H54 (cell line): ENCODE measurements around the gene FCN3.

Experiments
- DNase-seq: peaks from one replicate; pipeline ENCODE4 v3.0.0; 2011; ENCODE audit warnings: low spot score, mixed read lengths; ENCODE audit not compliant: insufficient read length
- FAIRE-seq: peaks from 3 replicates; lab custom pipeline; 2011; peaks lifted over from hg19 to GRCh38; lab: Jason Lieb, UNC
- POLR2A ChIP-seq: IDR thresholded peaks from 2 replicates; pipeline ENCODE4 v1.6.1; 2011; ENCODE audit warnings: low read depth, mild to moderate bottlenecking, low read length

Gene FCN3

DNA sequence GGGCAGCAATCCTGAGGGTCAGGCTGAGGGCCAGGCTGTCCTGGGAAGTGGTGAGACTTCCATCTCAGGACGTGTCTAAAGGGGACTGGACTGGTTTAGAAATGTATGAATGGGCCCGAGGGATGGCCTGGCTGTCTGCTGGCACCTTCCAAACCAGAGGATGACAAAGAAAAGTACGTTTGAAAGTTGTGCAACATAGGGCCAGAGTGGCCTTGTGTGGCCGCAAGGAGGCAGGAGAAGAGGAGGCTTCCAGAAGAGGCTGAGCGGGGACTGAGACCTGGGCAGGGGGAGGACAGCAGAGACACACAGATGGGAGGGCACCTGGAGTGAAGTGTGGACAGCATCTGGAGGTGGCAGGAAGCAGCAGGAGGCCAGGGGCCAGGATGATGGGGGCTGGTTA lies 35.4 kb downstream of the FCN3 start:
- TF ChIP-seq POLR2A: no peak
- no peak for FAIRE-seq
- no peak for DNase-seq

DNA sequence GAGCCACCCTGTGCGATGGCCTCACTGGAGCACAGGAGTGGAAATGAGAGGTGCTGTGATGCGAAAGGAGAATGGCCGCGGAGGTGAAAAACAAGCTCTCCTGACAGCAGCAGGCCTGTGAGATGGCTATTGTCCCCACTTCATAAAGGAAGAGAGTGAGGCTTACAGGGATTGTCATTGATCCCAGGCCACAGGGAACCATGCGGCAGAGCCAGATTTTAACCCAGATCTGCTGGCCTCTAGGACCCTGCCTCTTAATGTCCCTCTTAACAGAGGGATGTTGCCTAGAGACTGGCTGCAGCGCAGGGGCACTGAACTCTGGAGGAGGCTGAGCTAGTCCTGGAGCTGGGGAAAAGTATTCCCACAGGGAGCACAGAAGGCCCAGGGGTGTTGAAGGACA lies 35.9 kb downstream of the FCN3 start:
- FAIRE-seq (no peak), DNase-seq (no peak)
- no peak for TF ChIP-seq POLR2A

DNA sequence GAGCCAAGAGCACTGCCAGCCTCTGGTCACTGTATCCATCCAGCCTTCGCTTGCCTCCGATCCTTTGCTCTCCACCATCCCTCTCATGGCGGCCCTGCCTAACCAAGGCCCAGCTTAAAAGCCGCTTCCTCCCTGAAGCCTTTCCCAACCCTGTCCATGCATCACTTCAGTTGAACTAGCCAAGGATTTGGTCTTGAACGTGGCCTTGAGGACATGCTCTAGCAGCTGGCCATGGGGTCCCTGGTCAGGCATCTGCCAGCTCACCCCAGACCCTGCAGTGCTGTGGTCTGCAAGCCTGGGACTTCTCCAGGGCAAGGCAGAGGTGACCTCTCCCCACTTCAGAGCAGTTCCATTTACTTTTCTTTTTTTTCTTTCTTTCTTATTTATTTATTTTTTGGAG lies 37.9 kb downstream of the FCN3 start:
- FAIRE-seq (no peak), DNase-seq (no peak)
- no peak for TF ChIP-seq POLR2A

DNA sequence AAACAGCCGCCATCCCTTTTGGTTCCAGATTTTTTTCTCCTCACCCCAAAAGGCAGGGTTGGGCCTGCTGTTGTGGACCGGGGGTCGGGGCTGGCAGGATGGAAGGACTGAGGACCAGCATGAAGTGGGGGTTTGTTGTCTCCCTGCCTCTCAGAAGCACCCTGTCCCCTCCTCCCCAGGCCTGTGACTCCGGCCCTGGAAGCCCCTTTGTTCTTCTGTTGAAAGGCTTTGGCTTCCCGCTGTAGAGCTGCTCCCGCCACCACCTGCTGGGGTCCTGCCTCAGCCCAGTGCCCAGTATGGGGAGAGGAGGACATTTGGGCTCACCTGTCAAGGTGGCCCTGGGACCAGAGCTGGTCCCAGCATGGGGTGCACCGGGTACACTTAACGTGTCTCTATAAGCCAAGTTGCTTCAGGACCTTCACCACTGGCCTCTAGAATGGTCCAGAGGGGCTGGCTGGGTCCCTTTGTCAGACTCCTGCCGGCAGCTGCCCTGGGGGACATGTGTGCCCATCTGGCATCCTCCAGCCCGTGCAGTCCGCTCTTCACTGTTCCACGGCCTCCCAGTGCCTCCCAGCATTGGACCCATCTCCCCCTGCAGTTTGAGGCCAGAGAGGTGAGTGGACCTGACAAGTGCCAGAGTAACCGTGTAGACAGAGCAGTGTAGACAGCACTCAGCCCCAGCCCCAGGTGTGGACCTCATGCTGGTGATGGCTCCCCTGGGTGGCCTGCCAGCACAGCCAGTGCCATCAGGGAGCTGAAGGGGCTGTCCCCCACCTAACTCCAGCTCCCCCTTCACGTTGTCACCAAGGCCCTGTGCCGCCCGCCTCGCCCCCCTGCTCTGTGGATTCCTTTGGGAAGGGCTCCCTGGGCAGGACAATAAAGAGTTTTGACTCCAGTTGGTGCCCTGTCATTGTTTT lies 38.9 kb downstream of the FCN3 start:
- FAIRE-seq (no peak), DNase-seq (no peak)
- TF ChIP-seq POLR2A: no peak

DNA sequence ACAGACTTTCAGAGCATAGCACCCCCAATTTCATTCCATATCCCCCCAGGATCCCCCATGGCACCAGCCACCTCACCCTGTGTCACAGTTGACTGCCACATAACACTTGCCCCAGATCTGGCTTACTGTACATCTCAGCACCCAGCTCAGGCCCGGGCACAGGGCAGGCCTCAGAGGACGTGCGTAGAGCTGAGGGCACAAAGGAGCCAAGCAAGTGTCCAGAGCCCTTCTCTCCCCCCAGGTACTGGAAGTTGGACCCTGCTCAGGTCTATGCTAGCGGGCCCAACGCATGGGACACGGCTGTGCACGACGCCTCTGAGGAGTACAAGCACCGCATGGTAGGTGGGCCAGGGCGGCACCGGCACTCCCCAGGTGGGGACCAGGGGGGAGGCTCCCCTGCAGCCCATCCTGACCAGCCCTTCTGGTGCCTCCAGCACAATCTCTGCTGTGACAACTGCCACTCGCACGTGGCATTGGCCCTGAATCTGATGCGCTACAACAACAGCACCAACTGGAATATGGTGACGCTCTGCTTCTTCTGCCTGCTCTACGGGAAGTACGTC lies 40.8 kb downstream of the FCN3 start:
- FAIRE-seq (no peak), DNase-seq (no peak)
- TF ChIP-seq POLR2A: no peak

DNA sequence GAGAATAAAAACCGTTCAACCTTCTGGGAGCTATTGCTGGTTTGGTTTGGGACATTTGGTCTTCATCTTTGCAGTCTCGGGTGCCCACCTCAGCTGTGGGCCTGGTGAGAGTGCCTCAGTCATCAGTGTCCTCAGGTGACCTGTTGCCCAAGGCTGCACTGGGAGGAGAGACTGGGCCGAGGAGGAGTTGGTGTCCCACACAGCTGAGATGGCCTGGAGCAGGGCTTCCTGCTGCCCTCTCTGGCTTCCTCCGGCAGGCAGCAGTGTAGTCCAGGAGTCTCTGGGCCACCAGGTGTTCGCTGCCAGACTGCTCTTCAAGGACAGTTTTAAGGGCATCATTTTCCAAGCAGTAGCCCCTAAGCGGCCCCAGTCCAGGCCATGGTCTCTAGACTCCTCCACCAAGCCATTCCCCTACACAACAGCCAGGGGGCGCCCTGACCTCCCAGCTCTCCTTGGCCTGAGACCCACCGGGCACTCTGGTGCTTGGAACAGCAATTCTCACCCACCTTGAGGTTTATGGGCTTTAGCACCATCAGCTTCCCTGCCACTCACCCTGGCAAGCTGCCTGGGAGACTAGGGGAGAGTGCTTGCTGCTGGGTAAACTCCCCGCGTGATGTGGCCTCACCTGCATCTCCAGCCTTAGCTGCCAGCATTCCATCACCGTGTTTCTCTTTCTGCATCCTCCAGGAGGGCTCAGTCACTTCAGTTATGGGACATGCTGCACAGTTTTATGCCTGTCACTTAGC lies 41.9 kb downstream of the FCN3 start:
- no peak for TF ChIP-seq POLR2A
- DNase-seq (no peak), FAIRE-seq (no peak)

DNA sequence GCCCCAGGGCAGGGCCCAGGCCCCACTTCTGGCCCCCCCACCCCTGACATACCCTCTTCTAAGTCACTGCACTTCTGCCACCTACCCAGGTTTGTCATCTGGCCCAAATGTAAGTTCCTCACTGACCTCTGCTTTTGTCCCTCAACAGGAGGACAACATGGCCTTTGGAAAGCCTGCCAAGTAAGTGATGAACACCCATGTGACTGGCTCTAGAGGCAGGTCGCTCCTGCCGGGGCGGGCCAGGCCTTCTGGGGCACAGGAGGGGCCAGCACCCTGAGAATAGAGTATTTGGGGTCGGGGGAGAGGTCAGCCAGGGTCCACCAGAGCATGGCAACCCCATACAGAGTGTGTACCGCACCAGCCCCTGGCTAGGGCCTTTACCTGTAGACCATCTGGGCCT lies 42.7 kb downstream of the FCN3 start:
- DNase-seq: no peak
- FAIRE-seq: no peak
- TF ChIP-seq POLR2A: no peak

DNA sequence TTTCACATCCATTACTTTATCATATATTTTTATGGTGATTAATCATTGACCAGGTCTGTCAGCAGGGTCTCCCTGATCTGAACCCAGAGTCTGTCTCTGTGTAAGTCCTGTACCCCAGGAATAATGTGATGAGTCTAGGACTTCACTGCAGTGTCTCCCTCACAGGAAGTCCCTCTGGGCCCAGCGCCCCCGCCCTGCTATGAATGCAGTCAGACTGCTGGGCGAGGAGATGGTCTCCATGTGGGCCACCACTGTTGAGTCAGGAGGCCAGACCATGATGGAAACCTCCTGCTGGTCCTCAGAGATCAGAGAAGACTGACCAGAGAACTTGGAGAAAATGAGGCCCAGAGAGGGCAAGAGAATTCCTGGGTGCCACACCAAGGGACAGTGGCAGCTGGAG lies 43.2 kb downstream of the FCN3 start:
- FAIRE-seq (no peak), DNase-seq (no peak)
- TF ChIP-seq POLR2A: no peak

DNA sequence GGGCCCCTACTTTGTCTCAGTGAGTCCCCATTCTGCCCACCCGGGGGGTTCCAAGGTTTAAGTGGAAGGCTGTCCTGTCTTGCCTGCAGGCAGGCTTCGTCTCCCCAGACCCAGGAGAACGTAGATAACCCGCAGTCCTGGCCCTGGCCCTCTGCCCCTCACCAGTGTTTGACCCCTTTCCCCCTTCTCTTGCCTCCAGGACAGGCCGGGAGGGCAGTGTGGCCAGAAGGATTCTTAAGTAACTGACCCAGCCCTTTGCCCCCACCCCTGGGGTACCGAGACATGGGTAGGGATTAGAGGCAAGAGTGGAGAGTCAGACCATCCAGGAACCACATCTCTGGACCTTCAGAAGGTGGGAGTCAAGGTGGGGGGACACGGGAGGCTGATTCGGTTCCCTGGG lies 43.8 kb downstream of the FCN3 start:
- no peak for TF ChIP-seq POLR2A
- DNase-seq (no peak), FAIRE-seq (no peak)

DNA sequence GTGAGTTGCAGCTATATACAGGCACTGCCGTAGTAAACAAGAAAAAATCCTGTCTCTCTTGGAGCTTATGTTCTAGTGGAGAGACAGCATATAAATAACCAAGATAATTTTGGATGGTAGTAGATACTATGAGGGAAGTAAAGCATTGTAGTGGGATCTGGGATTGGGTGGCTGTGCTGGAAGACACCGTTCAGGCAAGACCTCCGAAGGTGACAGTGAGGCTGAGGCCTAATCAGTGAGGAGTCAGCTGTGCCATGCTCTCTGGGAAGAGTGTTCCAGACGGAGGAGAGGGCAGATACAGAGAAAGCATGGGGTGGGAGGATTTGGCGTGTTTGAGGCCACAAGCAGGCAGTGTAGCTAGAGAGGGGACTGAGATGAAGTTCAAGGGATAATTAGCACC lies 46.7 kb downstream of the FCN3 start:
- no peak for DNase-seq
- no peak for FAIRE-seq
- no peak for TF ChIP-seq POLR2A

DNA sequence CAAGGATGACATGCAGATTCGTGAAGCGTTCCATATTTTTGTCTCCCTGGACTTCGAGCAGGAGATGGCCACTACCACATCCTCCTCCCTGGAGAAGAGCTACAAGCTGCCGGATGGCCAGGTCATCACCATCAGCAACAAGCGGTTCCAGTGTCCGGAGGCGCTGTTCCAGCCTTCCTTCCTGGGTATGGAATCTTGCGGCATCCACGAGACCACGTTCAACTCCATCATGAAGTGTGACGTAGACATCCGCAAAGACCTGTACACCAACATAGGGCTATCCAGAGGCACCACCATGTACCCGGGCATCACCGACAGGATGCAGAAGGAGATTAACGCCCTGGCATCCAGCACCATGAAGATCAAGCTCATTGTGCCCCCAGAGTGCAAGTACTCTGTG lies 49.3 kb downstream of the FCN3 start:
- TF ChIP-seq POLR2A: no peak
- no peak for FAIRE-seq
- no peak for DNase-seq

DNA sequence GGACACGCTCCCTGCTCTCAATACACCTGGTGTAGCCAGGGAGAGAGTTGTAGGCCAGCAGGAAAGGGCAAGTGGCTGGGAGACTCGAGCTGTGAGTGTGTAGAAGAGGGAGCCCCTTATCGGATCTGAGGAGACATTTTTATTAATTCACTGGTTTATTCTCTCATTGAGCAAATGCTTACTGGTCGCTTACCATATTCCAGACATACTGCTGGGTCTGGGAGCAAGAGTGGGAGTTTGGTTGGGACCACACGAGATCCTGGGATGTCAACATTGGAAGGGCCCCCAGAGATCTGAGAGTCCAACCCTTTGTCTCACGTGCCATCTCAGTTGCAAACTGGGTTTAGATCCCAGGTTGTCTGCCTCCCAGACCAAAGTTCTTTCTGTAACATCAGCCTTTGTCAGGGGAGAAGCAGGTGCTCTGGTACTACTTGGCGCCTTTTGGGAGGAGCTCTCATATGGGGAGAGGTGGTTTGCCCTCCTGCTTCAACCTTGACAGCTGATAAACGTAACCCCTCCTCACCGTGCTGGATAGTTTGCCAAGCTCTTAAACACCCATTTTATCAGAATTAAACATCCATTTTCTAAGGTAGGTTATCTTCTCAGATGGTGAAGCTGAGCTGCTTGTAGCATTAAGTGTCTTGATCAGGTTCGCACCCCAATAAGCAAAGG lies 51.9 kb downstream of the FCN3 start:
- no peak for TF ChIP-seq POLR2A
- no peak for FAIRE-seq
- no peak for DNase-seq

DNA sequence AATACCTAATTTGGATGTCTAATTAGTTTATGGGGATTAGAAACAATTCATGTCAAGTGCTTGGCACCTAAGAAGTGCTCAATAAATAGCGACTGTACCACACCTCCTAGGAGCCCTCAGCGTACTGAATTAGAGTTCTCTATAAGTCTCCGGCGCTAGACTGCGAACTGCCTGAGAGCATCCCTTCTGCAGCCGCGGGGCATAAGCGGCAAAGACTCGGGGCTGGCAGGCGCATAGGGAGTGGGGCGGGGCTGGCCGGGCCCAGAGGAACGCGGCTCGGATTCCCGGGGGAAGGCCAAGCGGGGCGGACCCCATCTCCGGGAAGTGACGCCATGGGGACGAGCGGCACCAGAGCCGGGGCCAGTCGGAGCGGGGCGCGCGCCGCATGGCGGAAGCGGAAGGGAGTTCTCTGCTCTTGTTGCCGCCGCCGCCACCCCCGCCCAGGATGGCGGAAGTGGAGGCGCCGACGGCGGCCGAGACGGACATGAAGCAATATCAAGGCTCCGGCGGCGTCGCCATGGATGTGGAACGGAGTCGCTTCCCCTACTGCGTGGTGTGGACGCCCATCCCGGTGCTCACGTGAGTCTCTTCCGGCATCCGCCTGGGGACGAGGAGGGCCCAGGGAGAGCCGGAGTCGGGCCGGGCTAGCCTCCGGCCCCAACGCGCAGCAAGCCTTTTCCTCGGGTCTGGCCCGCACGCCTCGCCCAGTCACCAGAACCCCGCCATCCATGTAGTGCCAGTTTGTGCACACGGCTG lies 52.6 kb downstream of the FCN3 start, which contains the start of gene TMEM222:
Gene TMEM222, plus strand, starts transcription at position 351 of the 756 bp plus-strand sequence. Its CDS starts 35 bp downstream, at position 386.
- FAIRE-seq: no peak
- TF ChIP-seq POLR2A: peak; percentile 65
- peak; percentile 79 for DNase-seq
